HG03175 (cell line): ENCODE data around the gene GAL.

ENCODE experiments used
- ATAC-seq: cut with Tn5 transposase; IDR thresholded peaks from one replicate; pipeline ENCODE4 v1.9.1; 2021; ENCODE audit warnings: mild to moderate bottlenecking, moderate library complexity; ENCODE audit not compliant: unreplicated experiment

Gene GAL

GRCh38 chr11:68658097-68658496 lies 26.2 kb upstream of the GAL start:
- ATAC-seq = no peak

GRCh38 chr11:68658661-68659060 lies 25.7 kb upstream of the GAL start:
- no peak for ATAC-seq

- ATAC-seq = no peak
Observed at GRCh38 chr11:68659158-68659921, 25.0 kb upstream of the GAL start.

- no peak for ATAC-seq
Observed at GRCh38 chr11:68660066-68660810, 24.1 kb upstream of the GAL start.

- ATAC-seq = no peak
Observed at GRCh38 chr11:68661014-68661413, 23.3 kb upstream of the GAL start.

- no peak for ATAC-seq
Observed at GRCh38 chr11:68661697-68662603, 22.4 kb upstream of the GAL start.

GRCh38 chr11:68663482-68664010 lies 20.8 kb upstream of the GAL start:
- no peak for ATAC-seq

- no peak for ATAC-seq
Observed at GRCh38 chr11:68664141-68664540, 20.2 kb upstream of the GAL start.

GRCh38 chr11:68664906-68665305 lies 19.4 kb upstream of the GAL start:
- no peak for ATAC-seq

- no peak for ATAC-seq
Observed at GRCh38 chr11:68665436-68665835, 18.9 kb upstream of the GAL start.

GRCh38 chr11:68666849-68667248 lies 17.5 kb upstream of the GAL start:
- ATAC-seq = no peak

- no peak for ATAC-seq
Observed at GRCh38 chr11:68667511-68668500, 16.5 kb upstream of the GAL start.

GRCh38 chr11:68669301-68670090 lies 14.8 kb upstream of the GAL start:
- no peak for ATAC-seq

GRCh38 chr11:68670208-68670992 lies 13.9 kb upstream of the GAL start:
- ATAC-seq = no peak

GRCh38 chr11:68673306-68673945 lies 10.9 kb upstream of the GAL start:
- ATAC-seq = no peak

- ATAC-seq = no peak
Observed at GRCh38 chr11:68673991-68674390, 10.4 kb upstream of the GAL start.

GRCh38 chr11:68674461-68674860 lies 9.9 kb upstream of the GAL start:
- no peak for ATAC-seq

GRCh38 chr11:68677432-68677831 lies 6.9 kb upstream of the GAL start:
- ATAC-seq = no peak
